AG04450 (cell line): ENCODE measurements around the gene ZNF581. TPM values are rescaled to one million over a fixed set of nuclear protein-coding genes. Genes with fewer than 3 reads are reported as not detected.

Source experiments
- CTCF ChIA-PET: fragments of 300-600, 350-600 bp; formaldehyde crosslinking; extraction: SDS; loops from one replicate; lab custom pipeline; 2022; ENCODE audit warnings: antibody characterized with exemption, inconsistent platforms; lab: Charles Lee
- POLR2A ChIA-PET: fragments of 350-600 bp; formaldehyde crosslinking; extraction: SDS; loops from one replicate; lab custom pipeline; 2021; ENCODE audit warnings: antibody characterized with exemption, inconsistent platforms; lab: Yijun Ruan, JAX
- DNase-seq: peaks from one replicate; pipeline ENCODE4 v3.0.0-alpha.2; 2011; ENCODE audit warnings: low read depth, low spot score
- H3K27ac ChIP-seq: one replicate; pipeline ENCODE4 v1.5.1; 2012; ENCODE audit warnings: low read depth, low read length, control low read depth
- H3K27me3 ChIP-seq: one replicate; pipeline ENCODE4 v1.6.0; 2012; ENCODE audit warnings: low read length; ENCODE audit not compliant: control insufficient read depth, insufficient read depth
- H3K4me3 ChIP-seq: 2 replicates; pipeline ENCODE4 v1.5.1; 2011; ENCODE audit warnings: mild to moderate bottlenecking, low read depth, low read length, control low read depth
- H3K9me3 ChIP-seq: 2 replicates; pipeline ENCODE4 v1.5.1; 2012; ENCODE audit warnings: low read length; ENCODE audit not compliant: control insufficient read depth, insufficient read depth
- CTCF ChIP-seq: IDR thresholded peaks from 2 replicates; pipeline ENCODE4 v1.5.1; 2011; ENCODE audit warnings: low read depth, low read length, control low read depth, inconsistent platforms
- polyA minus RNA-seq: library from RNA; depleted of rRNA, polyadenylated mRNA; stranded (reverse); fragments of >200 nt; gene quantifications from 2 replicates; pipeline ENCODE4 v1.2.3, GENCODE V29; 2011; rRNA and poly(A)+ RNA removed
- polyA plus RNA-seq: library from polyadenylated mRNA; depleted of rRNA; stranded (reverse); fragments of >200 nt; gene quantifications from 2 replicates; pipeline ENCODE4 v1.2.3, GENCODE V29; 2011; rRNA removed

The ZNF581 gene
- 19.1 and 22.9 TPM in 2 replicates for polyA plus RNA-seq
- 24.8 and 31.8 TPM in 2 replicates for polyA minus RNA-seq

GRCh38 chr19:55643003-55643886 is at the start of gene ZNF581:
Gene ZNF581, plus strand, starts transcription at chr19:55643649. Its CDS starts 923 bp downstream, at chr19:55644572.
- CTCF ChIA-PET, result interaction anchor here (0.9 to 1.6 kb wide), 3 partner anchors 10 to 176 kb away, joined by 3 to 7 read pairs (median 4); no protein-coding TSS in a partner anchor
- peak; percentile 56 for DNase-seq
- TF ChIP-seq CTCF, result no peak
- no peaks in the 10 kb centered on the region for H3K27me3 ChIP-seq
- H3K27ac ChIP-seq, result peak within 1 kb of the TSS; percentile 73
- peak within 1 kb of the TSS; percentile 84 for H3K4me3 ChIP-seq
- POLR2A ChIA-PET, result interaction anchor here (1.2 to 1.5 kb wide), 3 partner anchors 19 to 526 kb away, joined by 3 to 5 read pairs (median 4); partner anchors contain the start of genes FIZ1, PPP1R12C, ZNF524 and ZNF784
- no peaks in the 10 kb centered on the region; the same call in 1 of the 2 replicates for H3K9me3 ChIP-seq

GRCh38 chr19:55594996-55595545 is 48.4 kb upstream of the ZNF581 start:
- Histone ChIP-seq H3K4me3 (no peak overlapping the region), H3K27me3 (no peaks in the 10 kb centered on the region), H3K9me3 (peaks cover 3% of the 10 kb centered on the region; the same call in 1 of the 2 replicates), H3K27ac (no peak overlapping the region)
- no peak for TF ChIP-seq CTCF
- CTCF ChIA-PET, result interaction anchor here (0.8 to 1.1 kb wide), 2 partner anchors 11 to 58 kb away, joined by 3 read pairs; no protein-coding TSS in a partner anchor
- POLR2A ChIA-PET, result interaction anchor here (0.7 kb wide), 1 partner anchor 78 kb away, joined by 5 read pairs; no protein-coding TSS in a partner anchor
- no peak for DNase-seq

GRCh38 chr19:55596304-55596703 is 47.1 kb upstream of the ZNF581 start:
- ChIA-PET CTCF (interaction anchor here (0.8 kb wide), 1 partner anchor 57 kb away, joined by 3 read pairs; no protein-coding TSS in a partner anchor), POLR2A (no interaction called here)
- Histone ChIP-seq H3K27me3 (no peaks in the 10 kb centered on the region), H3K9me3 (peaks cover 3% of the 10 kb centered on the region; the same call in 1 of the 2 replicates), H3K4me3 (no peak overlapping the region), H3K27ac (no peak overlapping the region)
- DNase-seq, result no peak
- no peak for TF ChIP-seq CTCF

GRCh38 chr19:55597501-55597921 is 45.9 kb upstream of the ZNF581 start:
- POLR2A ChIA-PET, result interaction anchor here (2.2 kb wide), 1 partner anchor 10 kb away, joined by 9 read pairs; no protein-coding TSS in a partner anchor
- Histone ChIP-seq H3K4me3 (no peak overlapping the region), H3K27me3 (no peaks in the 10 kb centered on the region), H3K27ac (no peak overlapping the region), H3K9me3 (peaks cover 7% of the 10 kb centered on the region; the same call in 1 of the 2 replicates)
- CTCF ChIA-PET, result no interaction called here
- no peak for TF ChIP-seq CTCF
- DNase-seq, result no peak
